Left lung (tissue), 10 donors: ENCODE data around the gene IGSF21. TPM values are rescaled to one million over a fixed set of nuclear protein-coding genes. Genes with fewer than 3 reads are reported as not detected.

Experiments
- ATAC-seq: fragments of 200-7000 bp; cut with Tn5 transposase; one replicate; pipeline ENCODE4 v1.9.1; 2020; ENCODE audit warnings: moderate library complexity
- DNase-seq, 4 donors: peaks; one replicate each; pipeline ENCODE4 v3.0.0-alpha.2; 2013 to 2020
- H3K27ac ChIP-seq, 2 donors: fragments of 200-600 bp; sonication (generic) in 1 of 2; one replicate each; pipeline versions ENCODE4 v1.5.0 to v1.8.0; 2020 to 2021
- H3K27me3 ChIP-seq, 2 donors: fragments of 200-600 bp; sonication (generic) in 1 of 2; one replicate each; pipeline versions ENCODE4 v1.5.0 to v1.8.0; 2020 to 2021
- H3K36me3 ChIP-seq, 2 donors: fragments of 200-600 bp; sonication (generic) in 1 of 2; one replicate each; pipeline versions ENCODE4 v1.5.0 to v1.8.0; 2020 to 2021
- H3K4me1 ChIP-seq, 2 donors: fragments of 200-600 bp; one replicate each; pipeline ENCODE4 v1.8.0; 2021
- H3K4me3 ChIP-seq, 2 donors: fragments of 200-600 bp; sonication (generic) in 1 of 2; one replicate each; pipeline versions ENCODE4 v1.5.0 to v1.8.0; 2020 to 2021; ENCODE audit warnings: mild to moderate bottlenecking in 1 of 2
- H3K9me3 ChIP-seq, 2 donors: fragments of 200-600 bp; sonication (generic) in 1 of 2; one replicate each; pipeline versions ENCODE4 v1.5.0 to v1.8.0; 2020 to 2021
- intact Hi-C, 2 donors: fragments of 100-400 bp; cut with DNase I; formaldehyde crosslinking; loops; one replicate each; pipeline versions ENCODE4 v1.11.2 to v1.14.2; 2022
- polyA plus RNA-seq, 6 donors: library from polyadenylated mRNA; unstranded; fragments of 120-200 nt; gene quantifications; one replicate each; pipeline ENCODE4 v1.2.1, GENCODE V29; 2013; ENCODE audit not compliant: insufficient read length in 6 of 6
- total RNA-seq, 2 donors: library from RNA; stranded (reverse); fragmentation: NEBNext Ultra II Directional; extraction: Animal tissue kit (Norgen Biotek cat#: 25700); gene quantifications; one replicate each; pipeline ENCODE4 v1.2.1, GENCODE V29; 2021
- TF ChIP-seq, protein P1 (sequence below), 2 donors: fragments of 200-600 bp; sonication (generic) in 1 of 2; IDR thresholded peaks; one replicate each; pipeline versions ENCODE4 v1.5.0 to v1.8.0; 2021; ENCODE audit warnings: antibody characterized with exemption in 2 of 2
- donor health status: DM: no; HTN: yes; CAD: no.
- donor health status: DM: no; HTN: no; CAD: no.

Gene IGSF21
- total and polyA plus RNA-seq, 8 donors = 0.14 to 1.2 (median 0.25) TPM; not detected in 2

DNA sequence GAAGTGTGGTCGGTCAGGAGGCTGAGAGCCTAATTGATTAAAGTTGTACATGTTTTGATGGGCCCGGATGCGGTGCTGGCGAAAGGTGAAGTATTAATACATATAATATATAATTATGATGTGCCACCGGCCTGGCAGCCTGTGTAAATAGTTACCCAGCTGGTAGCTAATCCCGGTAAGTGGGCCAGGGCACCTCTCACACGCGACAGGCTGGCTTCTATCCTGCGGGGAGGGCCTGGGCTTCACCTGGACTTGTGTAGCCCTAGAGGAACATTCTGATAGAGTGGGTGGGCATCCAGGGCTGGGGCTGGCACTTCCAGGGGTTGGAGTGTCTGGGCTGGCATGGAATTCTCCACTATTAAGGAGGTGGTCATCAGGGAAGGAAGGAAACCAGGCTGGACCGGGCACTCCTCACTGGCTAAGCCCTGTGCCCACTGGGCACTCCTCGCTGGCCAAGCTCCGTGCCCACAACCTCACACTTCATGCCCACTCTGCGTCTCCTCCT is 48.3 kb downstream of the IGSF21 start:
- Histone ChIP-seq H3K27me3 (peaks cover 0 to 61% of the 10 kb centered on the region in 2 donors), H3K4me3 (no peak overlapping the region), H3K27ac (no peak overlapping the region), H3K4me1 (no peaks in the 10 kb centered on the region), H3K9me3 (no peaks in the 10 kb centered on the region), H3K36me3 (no peaks in the 10 kb centered on the region)
- no peak for ATAC-seq
- DNase-seq = no peak
- TF ChIP-seq, protein P1, sequence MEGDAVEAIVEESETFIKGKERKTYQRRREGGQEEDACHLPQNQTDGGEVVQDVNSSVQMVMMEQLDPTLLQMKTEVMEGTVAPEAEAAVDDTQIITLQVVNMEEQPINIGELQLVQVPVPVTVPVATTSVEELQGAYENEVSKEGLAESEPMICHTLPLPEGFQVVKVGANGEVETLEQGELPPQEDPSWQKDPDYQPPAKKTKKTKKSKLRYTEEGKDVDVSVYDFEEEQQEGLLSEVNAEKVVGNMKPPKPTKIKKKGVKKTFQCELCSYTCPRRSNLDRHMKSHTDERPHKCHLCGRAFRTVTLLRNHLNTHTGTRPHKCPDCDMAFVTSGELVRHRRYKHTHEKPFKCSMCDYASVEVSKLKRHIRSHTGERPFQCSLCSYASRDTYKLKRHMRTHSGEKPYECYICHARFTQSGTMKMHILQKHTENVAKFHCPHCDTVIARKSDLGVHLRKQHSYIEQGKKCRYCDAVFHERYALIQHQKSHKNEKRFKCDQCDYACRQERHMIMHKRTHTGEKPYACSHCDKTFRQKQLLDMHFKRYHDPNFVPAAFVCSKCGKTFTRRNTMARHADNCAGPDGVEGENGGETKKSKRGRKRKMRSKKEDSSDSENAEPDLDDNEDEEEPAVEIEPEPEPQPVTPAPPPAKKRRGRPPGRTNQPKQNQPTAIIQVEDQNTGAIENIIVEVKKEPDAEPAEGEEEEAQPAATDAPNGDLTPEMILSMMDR (IDR thresholded peaks at IDR 0.05) = no peak
- intact Hi-C loops = no loop called here

DNA sequence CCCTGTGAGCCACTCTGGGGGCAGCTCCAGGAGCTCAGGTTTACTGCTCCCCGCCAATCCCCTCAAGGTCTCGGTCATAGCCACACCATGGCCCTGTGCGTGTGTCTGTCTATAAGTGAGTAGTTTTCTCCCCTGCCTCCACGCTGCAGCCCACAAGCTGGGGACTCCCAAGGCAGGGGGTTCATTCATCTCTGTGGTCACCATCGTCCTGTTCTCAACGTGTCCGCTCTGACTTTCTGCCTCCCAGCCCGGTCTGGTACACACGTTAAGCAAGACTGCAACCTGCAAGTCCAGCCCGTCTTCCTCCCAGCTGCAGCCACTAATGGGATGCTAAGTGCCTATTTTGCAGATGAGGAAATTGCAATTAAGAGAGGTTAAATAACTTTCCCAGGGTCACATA is 49.8 kb downstream of the IGSF21 start:
- TF ChIP-seq, protein P1 (IDR thresholded peaks at IDR 0.05) = no peak

DNA sequence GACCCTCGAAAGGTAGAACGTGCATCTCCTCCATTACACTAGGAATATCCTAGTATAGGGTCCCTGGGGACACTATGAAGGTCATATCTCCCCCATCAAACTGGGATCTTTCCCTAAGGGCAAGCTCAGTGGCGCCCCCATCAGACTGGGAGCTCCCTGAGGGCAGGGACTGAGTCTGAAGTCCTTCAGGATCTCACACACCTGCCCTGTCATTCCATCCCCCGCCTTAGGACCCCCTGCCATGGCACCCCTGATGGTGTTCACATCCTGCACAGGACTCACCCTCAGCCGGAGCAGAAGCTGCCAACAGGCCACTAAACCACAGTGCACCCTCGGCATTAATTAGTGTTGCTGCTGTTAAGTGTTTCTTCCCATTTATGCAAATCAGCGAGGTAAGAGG is 50.4 kb downstream of the IGSF21 start:
- DNase-seq (no peak), ATAC-seq (no peak)

More for the DNA sequence above, 49.8 kb downstream of the IGSF21 start:
- intact Hi-C loops = no loop called here
- H3K36me3 ChIP-seq = no peaks in the 10 kb centered on the region
- no peak for ATAC-seq
- no peak overlapping the region for H3K4me3 ChIP-seq
- no peak overlapping the region for H3K27ac ChIP-seq
- H3K27me3 ChIP-seq = peaks cover 0 to 63% of the 10 kb centered on the region in 2 donors
- no peak for DNase-seq
- H3K9me3 ChIP-seq = no peaks in the 10 kb centered on the region
- no peaks in the 10 kb centered on the region for H3K4me1 ChIP-seq

DNA sequence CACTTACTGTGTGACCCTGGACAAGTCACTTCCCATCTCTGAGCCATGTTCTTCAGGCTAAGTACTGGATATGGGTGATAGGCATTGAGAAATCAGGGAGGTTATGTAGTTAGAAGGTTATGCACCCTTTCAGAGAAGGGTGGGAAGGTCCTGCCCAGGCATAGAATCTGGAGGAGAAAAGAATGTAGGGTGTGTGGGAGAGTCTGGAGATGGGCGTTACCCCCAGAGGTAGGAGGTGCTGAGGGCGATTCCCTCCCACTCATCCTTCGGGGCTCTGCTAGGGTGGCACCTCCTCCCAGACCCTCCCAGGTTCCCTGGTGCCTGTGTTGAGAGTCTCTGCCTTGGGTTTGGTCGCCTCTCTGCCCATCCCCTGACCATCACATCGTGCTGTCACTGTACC is 51.1 kb downstream of the IGSF21 start:
- no peak overlapping the region for H3K27ac ChIP-seq
- TF ChIP-seq, protein P1 (IDR thresholded peaks at IDR 0.05) = no peak
- no peak overlapping the region for H3K4me3 ChIP-seq
- no peak for ATAC-seq
- H3K36me3 ChIP-seq = no peaks in the 10 kb centered on the region
- H3K9me3 ChIP-seq = no peaks in the 10 kb centered on the region
- peaks cover 0 to 58% of the 10 kb centered on the region in 2 donors for H3K27me3 ChIP-seq
- no peaks in the 10 kb centered on the region for H3K4me1 ChIP-seq
- intact Hi-C loops = no loop called here
- no peak for DNase-seq

More for the DNA sequence above, 50.4 kb downstream of the IGSF21 start:
- H3K27ac ChIP-seq = no peak overlapping the region
- H3K36me3 ChIP-seq = no peaks in the 10 kb centered on the region
- intact Hi-C loops = no loop called here
- no peaks in the 10 kb centered on the region for H3K9me3 ChIP-seq
- no peaks in the 10 kb centered on the region for H3K4me1 ChIP-seq
- H3K4me3 ChIP-seq = no peak overlapping the region
- TF ChIP-seq, protein P1 (IDR thresholded peaks at IDR 0.05) = no peak
- H3K27me3 ChIP-seq = peaks cover 0 to 62% of the 10 kb centered on the region in 2 donors

DNA sequence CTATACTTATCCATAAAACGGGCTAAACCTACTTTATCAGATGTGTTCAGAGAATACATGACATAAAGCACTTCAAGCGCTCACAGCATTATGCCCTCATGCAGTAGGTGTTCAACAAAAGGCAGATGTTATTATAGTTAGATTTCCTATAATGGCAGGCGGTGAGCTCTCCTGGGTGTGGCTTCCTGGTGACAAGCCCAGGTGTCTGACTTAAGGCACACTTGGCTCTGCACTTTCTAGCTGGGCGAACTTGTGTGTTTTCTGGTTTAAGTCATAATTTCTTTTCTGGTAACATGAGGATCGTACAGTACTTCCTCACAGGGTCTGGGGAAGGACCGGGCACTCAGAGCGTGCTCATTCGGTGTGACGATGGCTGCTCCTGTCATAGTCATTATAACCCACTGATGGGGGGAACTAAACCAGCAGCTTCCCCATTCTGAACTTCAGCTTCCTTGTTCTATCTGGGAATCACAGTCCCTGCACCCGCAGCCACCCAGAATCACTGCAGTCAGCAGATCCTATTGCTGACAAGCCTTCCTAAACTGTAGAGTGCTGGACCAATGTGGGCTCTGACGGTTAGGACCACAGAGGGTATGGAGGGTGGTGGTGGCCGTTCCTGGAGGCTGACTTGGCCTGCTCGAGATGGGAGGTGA is 52.8 kb downstream of the IGSF21 start:
- peak in 2 of 4 donors; percentile 12 to 76 for DNase-seq
- peak; percentile 86 for ATAC-seq
- H3K9me3 ChIP-seq = no peaks in the 10 kb centered on the region

More for the DNA sequence above, 52.8 kb downstream of the IGSF21 start:
- Histone ChIP-seq H3K4me1 (peaks cover 0 to 3% of the 10 kb centered on the region in 2 donors), H3K27me3 (peaks cover 0 to 51% of the 10 kb centered on the region in 2 donors), H3K27ac (peak overlapping the region in 1 of 2 donors; percentile 18), H3K36me3 (no peaks in the 10 kb centered on the region), H3K4me3 (no peak overlapping the region)
- intact Hi-C loops = no loop called here
- TF ChIP-seq, protein P1 (IDR thresholded peaks at IDR 0.05) = no peak
